Measurements from ENCODE around the gene PLOD2.

- TF ChIP-seq ELK1 (IDR thresholded peaks at IDR 0.05; ENCODE audit: borderline replicate concordance, low read depth, low read length) (no peak), CTCF (conservative IDR thresholded peaks at IDR 0.05; ENCODE audit: low read depth, low read length) (no peak), MXI1 (IDR thresholded peaks at IDR 0.05; ENCODE audit: borderline replicate concordance, low read depth, low read length) (no peak), RAD21 (IDR thresholded peaks at IDR 0.05; ENCODE audit: low read length) (no peak), FOS (IDR thresholded peaks at IDR 0.05; ENCODE audit: low read depth, low read length) (no peak), POLR2A (IDR thresholded peaks at IDR 0.05; ENCODE audit: low read depth, low read length) (no peak), USF2 (IDR thresholded peaks at IDR 0.05; ENCODE audit: low read depth, low read length) (no peak), RFX5 (IDR thresholded peaks at IDR 0.05; ENCODE audit: low read depth, low read length) (no peak), RCOR1 (IDR thresholded peaks at IDR 0.05; ENCODE audit: insufficient replicate concordance, low read length) (no peak), BHLHE40 (IDR thresholded peaks at IDR 0.05; ENCODE audit: low read depth, low read length) (no peak), CEBPB (IDR thresholded peaks at IDR 0.05; ENCODE audit: low read depth, low read length) (no peak)
These were observed 4.2 kb downstream of the PLOD2 start for GRCh38 chr3:146156666-146157314.

Measured in IMR-90 (cell line).